Lung (tissue), 12 donors: Measurements from ENCODE around the gene LTBP4. TPM values are rescaled to one million over a fixed set of nuclear protein-coding genes. Genes with fewer than 3 reads are reported as not detected.
"Not testable (repeated sequence)": the region's sequence is repeated elsewhere in the genome, so short reads cannot be mapped to it uniquely, and the experiment has no call there.

Experiments used
- ATAC-seq: fragments of 200-7000 bp; cut with Tn5 transposase; one replicate; pipeline ENCODE4 v1.9.1; 2020; ENCODE audit warnings: moderate number of reproducible peaks; ENCODE audit not compliant: insufficient read depth, low FRiP score
- DNase-seq, 3 donors: peaks; one replicate each; pipeline ENCODE4 v3.0.0-alpha.2; 2013 to 2017
- H3K27ac ChIP-seq, 2 donors: one replicate each; pipeline ENCODE4 v1.5.1; 2013; ENCODE audit warnings: mild to moderate bottlenecking in 2 of 2, moderate library complexity in 2 of 2, control low read depth in 1 of 2, inconsistent platforms in 1 of 2, low read depth in 1 of 2, low read length in 1 of 2
- H3K27me3 ChIP-seq, 3 donors: one replicate each; pipeline ENCODE4 v1.5.1; 2013; ENCODE audit warnings: low read length in 2 of 3; ENCODE audit not compliant: control insufficient read depth in 3 of 3, insufficient read depth in 3 of 3
- H3K36me3 ChIP-seq, 4 donors: one replicate each; pipeline ENCODE4 v1.5.1; 2013; ENCODE audit warnings: low read length in 4 of 4, mild to moderate bottlenecking in 1 of 4, moderate library complexity in 1 of 4; ENCODE audit not compliant: control insufficient read depth in 4 of 4, insufficient read depth in 4 of 4
- H3K4me1 ChIP-seq, 5 donors: one replicate each; pipeline ENCODE4 v1.5.1; 2013; ENCODE audit warnings: low read length in 5 of 5, mild to moderate bottlenecking in 2 of 5, moderate library complexity in 1 of 5; ENCODE audit not compliant: control insufficient read depth in 5 of 5, insufficient read depth in 5 of 5
- H3K4me3 ChIP-seq: one replicate; pipeline ENCODE4 v1.5.1; 2013; ENCODE audit warnings: mild to moderate bottlenecking, control low read depth, moderate library complexity
- H3K9ac ChIP-seq, 2 donors: one replicate each; pipeline ENCODE4 v1.5.1; 2013; ENCODE audit warnings: low read length in 2 of 2, control low read depth in 1 of 2; ENCODE audit not compliant: insufficient read depth in 1 of 2
- H3K9me3 ChIP-seq, 4 donors: one replicate each; pipeline ENCODE4 v1.5.1; 2013; ENCODE audit warnings: low read length in 3 of 4, mild to moderate bottlenecking in 1 of 4, moderate library complexity in 1 of 4; ENCODE audit not compliant: control insufficient read depth in 4 of 4, insufficient read depth in 3 of 4
- WGBS, 2 donors: extraction: QIAGEN DNeasy Blood & Tissue Kit; methylation state at CpG; one replicate each; pipeline ENCODE4 v1.1.7; 2013; 5-methylcytosine and 5-hydroxymethylcytosine counted together
- polyA plus RNA-seq, 2 donors: library from polyadenylated mRNA; stranded (reverse); fragments of 200-250 nt; gene quantifications; one replicate each; pipeline ENCODE4 v1.2.1, GENCODE V29; 2013
- total RNA-seq, 2 donors: library from RNA; depleted of rRNA in 1 of 2; stranded (reverse); fragments of >200 nt in 1 of 2; gene quantifications; one replicate each; pipeline ENCODE4 v1.2.1, GENCODE V29; 2014 to 2021
- TF ChIP-seq, protein P1 (sequence below): IDR thresholded peaks from 2 replicates; pipeline ENCODE4 v1.5.1; 2012; ENCODE audit warnings: mild to moderate bottlenecking; ENCODE audit errors: control extremely low read depth, extremely low read depth
- donor health status: control.
- donor health status: control.
- donor health status: Bipolar disorder and iron deficiency.
- donor health status: healthy.
- donor health status: DM: yes; HTN: yes; CAD: no.

The LTBP4 gene
- total and polyA plus RNA-seq, 4 donors, result 73.0 to 290 (median 151) TPM

DNA sequence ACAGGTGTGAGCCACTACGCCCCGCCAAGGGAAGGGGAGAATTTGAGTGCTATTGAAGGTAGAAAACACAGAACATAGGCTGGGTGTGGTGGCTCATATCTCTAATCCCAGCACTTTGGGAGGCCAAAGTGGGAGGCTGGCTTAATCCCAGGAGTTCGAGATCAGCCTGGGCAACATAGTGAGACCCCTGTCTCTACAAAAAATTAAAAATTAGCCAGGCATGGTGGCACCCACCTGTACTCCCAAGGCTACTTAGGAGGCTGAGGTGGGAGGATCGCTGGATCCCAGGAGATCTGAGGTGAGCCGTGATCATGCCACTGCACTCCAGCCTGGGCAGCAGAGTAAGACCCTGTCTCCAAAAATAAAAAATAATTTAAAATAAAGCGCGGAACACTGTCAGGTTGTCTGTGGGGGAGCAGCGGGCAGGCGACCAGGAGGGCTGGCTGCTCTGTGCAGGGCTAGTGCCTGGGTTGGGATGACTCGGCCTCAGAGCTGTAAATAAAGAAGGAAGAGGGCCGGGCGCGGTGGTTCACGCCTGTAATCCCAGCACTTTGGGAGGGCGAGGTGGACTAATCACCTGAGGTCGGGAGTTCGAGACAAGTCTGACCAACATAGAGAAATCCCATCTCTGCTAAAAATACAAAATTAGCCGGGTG, 41.0 kb downstream of the LTBP4 start:
- Histone ChIP-seq H3K9me3 (no peaks in the 10 kb centered on the region), H3K9ac (no peak overlapping the region), H3K27ac (no peak overlapping the region), H3K4me3 (no peak overlapping the region), H3K36me3 (no peaks in the 10 kb centered on the region), H3K4me1 (peaks cover 1 to 39% (median 11%) of the 10 kb centered on the region in 5 donors), H3K27me3 (no peaks in the 10 kb centered on the region)
- 96 to 97% methylated on average over 18 of the region's 18 CpGs for WGBS, 2 donors
- TF ChIP-seq, protein P1, sequence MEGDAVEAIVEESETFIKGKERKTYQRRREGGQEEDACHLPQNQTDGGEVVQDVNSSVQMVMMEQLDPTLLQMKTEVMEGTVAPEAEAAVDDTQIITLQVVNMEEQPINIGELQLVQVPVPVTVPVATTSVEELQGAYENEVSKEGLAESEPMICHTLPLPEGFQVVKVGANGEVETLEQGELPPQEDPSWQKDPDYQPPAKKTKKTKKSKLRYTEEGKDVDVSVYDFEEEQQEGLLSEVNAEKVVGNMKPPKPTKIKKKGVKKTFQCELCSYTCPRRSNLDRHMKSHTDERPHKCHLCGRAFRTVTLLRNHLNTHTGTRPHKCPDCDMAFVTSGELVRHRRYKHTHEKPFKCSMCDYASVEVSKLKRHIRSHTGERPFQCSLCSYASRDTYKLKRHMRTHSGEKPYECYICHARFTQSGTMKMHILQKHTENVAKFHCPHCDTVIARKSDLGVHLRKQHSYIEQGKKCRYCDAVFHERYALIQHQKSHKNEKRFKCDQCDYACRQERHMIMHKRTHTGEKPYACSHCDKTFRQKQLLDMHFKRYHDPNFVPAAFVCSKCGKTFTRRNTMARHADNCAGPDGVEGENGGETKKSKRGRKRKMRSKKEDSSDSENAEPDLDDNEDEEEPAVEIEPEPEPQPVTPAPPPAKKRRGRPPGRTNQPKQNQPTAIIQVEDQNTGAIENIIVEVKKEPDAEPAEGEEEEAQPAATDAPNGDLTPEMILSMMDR, result no peak
- no peak for DNase-seq
- no peak for ATAC-seq

DNA sequence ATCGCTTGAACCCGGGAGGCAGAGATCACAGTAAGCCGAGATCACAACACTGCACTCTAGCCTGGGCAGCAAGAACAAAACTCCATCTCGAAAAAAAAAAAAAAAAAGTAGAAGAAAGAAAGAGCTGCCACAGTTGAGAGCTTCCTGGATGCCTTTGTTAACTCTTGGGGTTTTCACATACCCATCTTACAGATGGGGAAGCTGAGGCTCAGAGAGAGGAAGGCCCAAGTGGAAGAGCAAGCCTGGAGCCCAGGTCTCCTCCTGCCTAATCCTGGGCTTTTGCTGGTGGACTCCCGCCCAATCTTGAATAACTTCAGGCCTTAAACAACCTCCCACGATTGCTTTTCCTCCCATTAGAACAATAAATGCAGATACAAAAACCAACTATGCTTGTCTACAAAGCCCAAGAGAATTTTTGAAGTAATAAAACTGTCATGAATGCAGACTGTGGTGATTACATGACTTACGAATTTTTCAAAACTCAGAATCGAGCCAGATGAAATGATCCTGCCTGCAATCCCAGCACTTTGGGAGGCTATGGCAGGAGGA, 41.7 kb downstream of the LTBP4 start:
- no peak overlapping the region for H3K9ac ChIP-seq
- H3K4me1 ChIP-seq, result peaks cover 1 to 39% (median 11%) of the 10 kb centered on the region in 5 donors
- H3K9me3 ChIP-seq, result no peaks in the 10 kb centered on the region
- no peaks in the 10 kb centered on the region for H3K27me3 ChIP-seq
- H3K27ac ChIP-seq, result no peak overlapping the region
- H3K4me3 ChIP-seq, result no peak overlapping the region
- ATAC-seq, result no peak
- WGBS, 2 donors, result 88 to 91% methylated on average over 8 of the region's 8 CpGs
- DNase-seq, result no peak
- TF ChIP-seq, protein P1, result no peak
- no peaks in the 10 kb centered on the region for H3K36me3 ChIP-seq

DNA sequence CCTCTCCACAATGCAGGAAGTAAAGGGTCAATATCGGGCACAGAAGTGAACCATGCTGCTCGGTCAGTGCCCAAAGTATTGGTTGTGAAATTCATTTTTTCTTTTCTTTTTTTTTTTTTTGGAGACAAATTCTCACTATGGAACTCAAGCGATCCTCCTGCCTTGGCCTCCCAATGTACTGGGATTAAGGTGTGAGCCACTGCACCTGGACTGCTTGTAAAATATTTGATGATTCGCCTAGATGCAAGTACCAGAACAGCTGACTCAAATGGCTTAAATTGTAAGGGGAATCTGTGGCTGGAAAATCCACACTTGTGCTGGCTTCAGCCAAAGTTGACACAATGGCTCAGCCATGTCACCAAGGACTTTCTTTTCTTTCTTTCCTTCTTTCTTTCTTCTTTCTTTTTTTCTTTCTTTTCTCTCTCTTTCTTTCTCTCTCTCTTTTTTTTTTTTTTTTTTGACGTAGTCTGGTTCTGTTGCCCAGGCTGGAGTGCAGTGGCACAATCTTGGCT, 45.6 kb downstream of the LTBP4 start:
- peak overlapping the region; percentile 71 to 79 for H3K27ac ChIP-seq
- no peaks in the 10 kb centered on the region for H3K36me3 ChIP-seq
- peaks cover 3 to 37% (median 10%) of the 10 kb centered on the region in 5 donors for H3K4me1 ChIP-seq
- TF ChIP-seq, protein P1, result no peak
- H3K4me3 ChIP-seq, result no peak overlapping the region
- DNase-seq (peak in 1 of 3 donors; percentile 24), ATAC-seq (no peak)
- peak overlapping the region in 1 of 2 donors; percentile 43 for H3K9ac ChIP-seq
- WGBS, 2 donors, result 58 to 81% methylated on average over 5 of the region's 5 CpGs
- H3K9me3 ChIP-seq, result no peaks in the 10 kb centered on the region
- H3K27me3 ChIP-seq, result no peaks in the 10 kb centered on the region

DNA sequence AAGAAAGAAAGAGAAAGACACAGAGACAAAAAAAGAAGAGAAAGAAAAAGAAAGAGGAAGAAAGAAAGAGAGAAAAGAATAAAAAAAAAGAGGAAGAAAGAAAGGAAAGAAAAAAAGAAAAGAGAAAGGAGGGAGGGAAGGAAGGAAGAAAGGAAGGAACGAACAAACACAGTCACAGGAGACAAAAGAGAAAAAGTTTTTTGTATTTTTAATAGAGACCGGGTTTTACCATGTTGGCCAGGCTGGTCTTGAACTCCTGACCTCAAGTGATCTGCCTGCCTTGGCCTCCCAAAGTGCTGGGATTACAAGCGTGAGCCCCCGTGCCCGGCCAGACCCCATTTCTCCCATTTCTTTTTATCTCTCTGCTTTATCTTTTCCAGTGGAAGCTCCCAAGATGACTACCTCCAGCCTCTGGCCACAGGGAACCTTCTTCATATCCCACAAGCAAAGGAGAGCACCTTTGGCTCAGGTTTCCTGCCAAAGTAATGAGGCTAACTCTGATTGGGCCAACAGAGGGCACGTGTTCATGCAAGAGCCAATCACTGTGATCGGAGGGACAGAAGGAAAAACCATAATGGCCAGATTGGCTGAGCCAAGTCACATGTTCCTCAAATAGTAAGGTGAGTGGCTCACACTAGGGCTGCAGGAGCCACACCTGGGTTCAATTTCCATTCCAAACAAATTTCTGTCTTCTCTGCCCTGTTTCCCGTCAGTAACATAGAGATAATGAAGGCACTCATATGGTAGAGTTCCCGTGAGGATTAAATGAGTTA, 48.9 kb downstream of the LTBP4 start:
- not testable (repeated sequence) for H3K9ac ChIP-seq, H3K9me3 ChIP-seq, H3K27me3 ChIP-seq, H3K4me3 ChIP-seq, ATAC-seq, DNase-seq, H3K36me3 ChIP-seq
- 90 to 92% methylated on average over 9 of the region's 9 CpGs for WGBS, 2 donors
- peaks cover 2 to 30% (median 8%) of the 10 kb centered on the region in 5 donors for H3K4me1 ChIP-seq
- peak overlapping the region in 1 of 2 donors; percentile 70 for H3K27ac ChIP-seq
